ENCODE measurements around the gene PTPN4. TPM values are rescaled to one million over a fixed set of nuclear protein-coding genes. Genes with fewer than 3 reads are reported as not detected.

PTPN4 gene
- total and polyA plus RNA-seq, 2 of the 13 experiments (the other 11 are each of a cell fraction or from before 2014, with no cell fraction given), result 20.3 to 34.6 TPM

DNA sequence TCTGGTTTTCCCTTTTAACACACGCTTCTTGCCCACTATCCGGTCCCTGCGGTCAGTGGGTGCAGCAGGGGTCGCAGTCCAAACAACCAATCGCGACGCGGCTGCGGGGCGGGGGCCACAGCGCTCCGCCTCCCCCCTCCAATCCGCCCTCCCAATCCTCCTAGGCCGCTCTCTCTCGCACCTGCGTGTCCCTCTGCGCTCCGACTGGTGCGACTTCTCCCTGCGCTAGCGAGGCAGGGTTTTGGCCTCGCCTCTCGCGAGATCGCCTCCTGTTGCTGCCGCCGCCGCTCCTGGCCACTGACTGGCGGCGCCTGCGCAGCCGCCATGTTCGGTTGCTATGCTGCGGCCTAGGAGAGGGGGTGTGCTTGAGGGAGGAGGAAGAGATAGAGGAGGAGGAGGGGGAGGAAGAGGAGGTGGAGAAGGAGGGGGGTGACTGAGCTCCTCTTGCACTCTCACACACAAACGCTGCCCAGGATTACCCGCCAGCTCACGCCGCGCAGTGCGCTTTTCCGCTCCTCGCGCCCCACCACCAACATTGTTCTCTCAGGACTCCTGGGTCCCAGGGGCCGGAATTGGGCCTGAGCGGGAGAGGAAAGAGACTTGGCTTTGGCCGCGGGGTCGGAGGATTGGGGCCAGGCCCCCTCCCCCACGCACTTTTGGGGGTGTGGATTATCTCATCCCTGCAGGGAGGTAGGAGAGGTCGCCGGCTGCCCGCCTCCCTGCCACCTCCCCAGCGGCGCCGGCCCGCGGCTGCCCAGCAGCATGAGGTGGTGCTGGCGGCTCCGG is at the start of gene PTPN4 (continued):
- TF ChIP-seq, protein P1, sequence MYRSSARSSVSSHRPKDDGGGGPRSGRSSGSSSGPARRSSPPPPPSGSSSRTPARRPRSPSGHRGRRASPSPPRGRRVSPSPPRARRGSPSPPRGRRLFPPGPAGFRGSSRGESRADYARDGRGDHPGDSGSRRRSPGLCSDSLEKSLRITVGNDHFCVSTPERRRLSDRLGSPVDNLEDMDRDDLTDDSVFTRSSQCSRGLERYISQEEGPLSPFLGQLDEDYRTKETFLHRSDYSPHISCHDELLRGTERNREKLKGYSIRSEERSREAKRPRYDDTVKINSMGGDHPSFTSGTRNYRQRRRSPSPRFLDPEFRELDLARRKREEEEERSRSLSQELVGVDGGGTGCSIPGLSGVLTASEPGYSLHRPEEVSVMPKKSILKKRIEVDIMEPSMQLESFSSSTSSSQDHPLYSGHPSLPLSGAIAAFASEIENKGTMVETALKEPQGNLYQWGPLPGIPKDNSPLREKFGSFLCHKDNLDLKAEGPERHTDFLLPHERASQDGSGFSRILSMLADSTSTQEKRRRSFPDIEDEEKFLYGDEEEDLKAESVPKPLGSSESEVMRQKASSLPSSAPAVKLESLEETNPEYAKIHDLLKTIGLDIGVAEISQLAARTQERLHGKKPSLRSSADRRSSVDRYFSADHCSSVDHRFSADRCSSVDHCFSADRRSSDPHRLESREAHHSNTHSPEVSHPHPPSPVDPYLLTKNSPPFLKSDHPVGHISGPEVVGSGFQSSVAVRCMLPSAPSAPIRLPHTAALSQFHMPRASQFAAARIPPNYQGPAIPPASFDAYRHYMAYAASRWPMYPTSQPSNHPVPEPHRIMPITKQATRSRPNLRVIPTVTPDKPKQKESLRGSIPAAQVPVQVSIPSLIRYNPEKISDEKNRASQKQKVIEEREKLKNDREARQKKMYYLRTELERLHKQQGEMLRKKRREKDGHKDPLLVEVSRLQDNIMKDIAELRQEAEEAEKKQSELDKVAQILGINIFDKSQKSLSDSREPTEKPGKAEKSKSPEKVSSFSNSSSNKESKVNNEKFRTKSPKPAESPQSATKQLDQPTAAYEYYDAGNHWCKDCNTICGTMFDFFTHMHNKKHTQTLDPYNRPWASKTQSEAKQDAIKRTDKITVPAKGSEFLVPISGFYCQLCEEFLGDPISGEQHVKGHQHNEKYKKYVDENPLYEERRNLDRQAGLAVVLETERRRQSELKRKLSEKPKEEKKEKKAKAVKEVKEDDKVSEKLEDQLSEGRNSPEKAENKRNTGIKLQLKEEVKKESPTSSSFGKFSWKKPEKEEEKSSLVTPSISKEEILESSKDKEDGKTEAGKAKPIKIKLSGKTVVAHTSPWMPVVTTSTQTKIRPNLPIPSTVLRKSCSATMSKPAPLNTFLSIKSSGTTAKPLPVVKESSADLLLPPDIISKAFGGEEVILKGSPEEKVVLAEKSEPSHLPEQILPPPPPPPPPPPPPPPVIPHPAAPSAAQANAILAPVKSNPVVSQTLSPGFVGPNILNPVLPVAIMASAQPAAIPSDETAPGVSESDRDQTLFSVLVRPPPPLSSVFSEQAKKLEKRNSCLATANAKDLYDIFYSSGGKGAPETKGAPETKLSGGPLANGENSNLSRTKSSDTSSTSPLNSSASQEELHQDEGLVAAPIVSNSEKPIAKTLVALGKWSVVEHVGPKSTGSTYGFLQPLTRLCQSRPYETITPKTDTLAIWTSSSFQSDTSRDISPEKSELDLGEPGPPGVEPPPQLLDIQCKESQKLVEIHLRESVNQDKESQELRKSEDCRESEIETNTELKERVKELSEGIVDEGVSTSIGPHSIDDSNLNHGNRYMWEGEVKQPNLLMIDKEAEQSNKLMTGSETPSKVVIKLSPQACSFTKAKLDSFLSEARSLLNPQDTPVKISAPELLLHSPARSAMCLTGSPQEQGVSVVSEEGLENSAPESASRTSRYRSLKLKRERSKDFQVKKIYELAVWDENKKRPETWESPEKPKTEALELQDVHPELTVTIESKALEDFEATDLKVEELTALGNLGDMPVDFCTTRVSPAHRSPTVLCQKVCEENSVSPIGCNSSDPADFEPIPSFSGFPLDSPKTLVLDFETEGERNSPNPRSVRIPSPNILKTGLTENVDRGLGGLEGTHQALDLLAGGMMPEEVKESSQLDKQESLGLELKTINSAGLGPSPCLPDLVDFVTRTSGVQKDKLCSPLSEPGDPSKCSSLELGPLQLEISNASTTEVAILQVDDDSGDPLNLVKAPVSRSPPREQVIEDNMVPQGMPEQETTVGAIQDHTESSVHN (CRISPR knock-in tag; IDR thresholded peaks at IDR 0.05), result no peak
- TF ChIP-seq FOXJ3 (CRISPR knock-in tag; IDR thresholded peaks at IDR 0.05; ENCODE audit: borderline replicate concordance) (peak; percentile 83; the same call in 1 of the 2 replicates), RFX5 (IDR thresholded peaks at IDR 0.05; ENCODE audit: low read depth, low read length) (peak; percentile 95), ZKSCAN8 (CRISPR knock-in tag; IDR thresholded peaks at IDR 0.05; ENCODE audit: borderline replicate concordance) (peak; percentile 80), SRY (CRISPR knock-in tag; IDR thresholded peaks at IDR 0.05) (no peak), ZFYVE20 (CRISPR knock-in tag; IDR thresholded peaks at IDR 0.05; ENCODE audit: borderline replicate concordance, low read depth) (no peak)
- TF ChIP-seq, protein P2, sequence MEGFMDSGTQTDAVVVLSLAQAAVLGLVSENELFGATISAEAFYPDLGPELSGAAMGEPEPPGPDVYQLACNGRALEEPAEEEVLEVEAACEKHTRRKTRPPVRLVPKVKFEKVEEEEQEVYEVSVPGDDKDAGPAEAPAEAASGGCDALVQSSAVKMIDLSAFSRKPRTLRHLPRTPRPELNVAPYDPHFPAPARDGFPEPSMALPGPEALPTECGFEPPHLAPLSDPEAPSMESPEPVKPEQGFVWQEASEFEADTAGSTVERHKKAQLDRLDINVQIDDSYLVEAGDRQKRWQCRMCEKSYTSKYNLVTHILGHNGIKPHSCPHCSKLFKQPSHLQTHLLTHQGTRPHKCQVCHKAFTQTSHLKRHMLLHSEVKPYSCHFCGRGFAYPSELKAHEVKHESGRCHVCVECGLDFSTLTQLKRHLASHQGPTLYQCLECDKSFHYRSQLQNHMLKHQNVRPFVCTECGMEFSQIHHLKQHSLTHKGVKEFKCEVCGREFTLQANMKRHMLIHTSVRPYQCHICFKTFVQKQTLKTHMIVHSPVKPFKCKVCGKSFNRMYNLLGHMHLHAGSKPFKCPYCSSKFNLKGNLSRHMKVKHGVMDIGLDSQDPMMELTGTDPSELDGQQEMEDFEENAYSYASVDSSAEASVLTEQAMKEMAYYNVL (CRISPR knock-in tag; IDR thresholded peaks at IDR 0.05; ENCODE audit: borderline replicate concordance), result peak; percentile 96
- TF ChIP-seq, protein P3, sequence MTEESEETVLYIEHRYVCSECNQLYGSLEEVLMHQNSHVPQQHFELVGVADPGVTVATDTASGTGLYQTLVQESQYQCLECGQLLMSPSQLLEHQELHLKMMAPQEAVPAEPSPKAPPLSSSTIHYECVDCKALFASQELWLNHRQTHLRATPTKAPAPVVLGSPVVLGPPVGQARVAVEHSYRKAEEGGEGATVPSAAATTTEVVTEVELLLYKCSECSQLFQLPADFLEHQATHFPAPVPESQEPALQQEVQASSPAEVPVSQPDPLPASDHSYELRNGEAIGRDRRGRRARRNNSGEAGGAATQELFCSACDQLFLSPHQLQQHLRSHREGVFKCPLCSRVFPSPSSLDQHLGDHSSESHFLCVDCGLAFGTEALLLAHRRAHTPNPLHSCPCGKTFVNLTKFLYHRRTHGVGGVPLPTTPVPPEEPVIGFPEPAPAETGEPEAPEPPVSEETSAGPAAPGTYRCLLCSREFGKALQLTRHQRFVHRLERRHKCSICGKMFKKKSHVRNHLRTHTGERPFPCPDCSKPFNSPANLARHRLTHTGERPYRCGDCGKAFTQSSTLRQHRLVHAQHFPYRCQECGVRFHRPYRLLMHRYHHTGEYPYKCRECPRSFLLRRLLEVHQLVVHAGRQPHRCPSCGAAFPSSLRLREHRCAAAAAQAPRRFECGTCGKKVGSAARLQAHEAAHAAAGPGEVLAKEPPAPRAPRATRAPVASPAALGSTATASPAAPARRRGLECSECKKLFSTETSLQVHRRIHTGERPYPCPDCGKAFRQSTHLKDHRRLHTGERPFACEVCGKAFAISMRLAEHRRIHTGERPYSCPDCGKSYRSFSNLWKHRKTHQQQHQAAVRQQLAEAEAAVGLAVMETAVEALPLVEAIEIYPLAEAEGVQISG (CRISPR knock-in tag; IDR thresholded peaks at IDR 0.05), result peak; percentile 94
- TF ChIP-seq, protein P4, sequence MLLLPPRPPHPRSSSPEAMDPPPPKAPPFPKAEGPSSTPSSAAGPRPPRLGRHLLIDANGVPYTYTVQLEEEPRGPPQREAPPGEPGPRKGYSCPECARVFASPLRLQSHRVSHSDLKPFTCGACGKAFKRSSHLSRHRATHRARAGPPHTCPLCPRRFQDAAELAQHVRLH (CRISPR knock-in tag; IDR thresholded peaks at IDR 0.05; ENCODE audit: borderline replicate concordance, low read depth), result peak; percentile 87; the same call in 1 of the 2 replicates
- TF ChIP-seq, protein P5, sequence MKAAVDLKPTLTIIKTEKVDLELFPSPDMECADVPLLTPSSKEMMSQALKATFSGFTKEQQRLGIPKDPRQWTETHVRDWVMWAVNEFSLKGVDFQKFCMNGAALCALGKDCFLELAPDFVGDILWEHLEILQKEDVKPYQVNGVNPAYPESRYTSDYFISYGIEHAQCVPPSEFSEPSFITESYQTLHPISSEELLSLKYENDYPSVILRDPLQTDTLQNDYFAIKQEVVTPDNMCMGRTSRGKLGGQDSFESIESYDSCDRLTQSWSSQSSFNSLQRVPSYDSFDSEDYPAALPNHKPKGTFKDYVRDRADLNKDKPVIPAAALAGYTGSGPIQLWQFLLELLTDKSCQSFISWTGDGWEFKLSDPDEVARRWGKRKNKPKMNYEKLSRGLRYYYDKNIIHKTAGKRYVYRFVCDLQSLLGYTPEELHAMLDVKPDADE (CRISPR knock-in tag; IDR thresholded peaks at IDR 0.05), result 0 out of 2 replicates have a peak, but pooled peaks have one; percentile 92

Data from HepG2 (cell line).